MG63 (cell line): ENCODE results near the gene GRAP. TPM values are rescaled to one million over a fixed set of nuclear protein-coding genes. Genes with fewer than 3 reads are reported as not detected.

Source experiments
- DNase-seq: peaks from one replicate; pipeline ENCODE4 v3.0.0-alpha.2; 2020
- H3K27me3 ChIP-seq: fragments of 250-450 bp; sonication (Bioruptor Pico); 2 replicates; pipeline ENCODE4 v1.5.1; 2020; ENCODE audit warnings: mild to moderate bottlenecking, moderate library complexity
- H3K36me3 ChIP-seq: fragments of 250-450 bp; sonication (Bioruptor Pico); 2 replicates; pipeline ENCODE4 v1.5.1; 2020; ENCODE audit warnings: mild to moderate bottlenecking, moderate library complexity
- H3K4me3 ChIP-seq: fragments of 250-450 bp; sonication (Bioruptor Pico); 2 replicates; pipeline ENCODE4 v1.5.1; 2020; ENCODE audit warnings: mild to moderate bottlenecking, moderate library complexity
- H3K9me3 ChIP-seq: fragments of 250-450 bp; sonication (Bioruptor Pico); 2 replicates; pipeline ENCODE4 v1.5.1; 2020; ENCODE audit warnings: mild to moderate bottlenecking, moderate library complexity
- total RNA-seq: library from RNA; depleted of rRNA; stranded (reverse); fragments of >200 nt; shearing (Covaris generic); gene quantifications from 2 replicates; pipeline ENCODE4 v1.2.3, GENCODE V29; 2014; ENCODE audit warnings: low replicate concordance

GRAP gene
- total RNA-seq, 1 experiment from 2014 or later, result not detected

GRCh38 chr17:18999911-19000310, 46.8 kb downstream of the GRAP start:
- no peak for DNase-seq
- Histone ChIP-seq H3K9me3 (peaks cover 2% of the 10 kb centered on the region; the same call in 1 of the 2 replicates), H3K4me3 (no peak overlapping the region), H3K27me3 (no peaks in the 10 kb centered on the region), H3K36me3 (no peaks in the 10 kb centered on the region)

GRCh38 chr17:18999394-18999793, 47.4 kb downstream of the GRAP start:
- no peak overlapping the region for H3K4me3 ChIP-seq
- DNase-seq, result no peak
- H3K9me3 ChIP-seq, result peaks cover 2% of the 10 kb centered on the region; the same call in 1 of the 2 replicates
- H3K36me3 ChIP-seq, result no peaks in the 10 kb centered on the region
- H3K27me3 ChIP-seq, result no peaks in the 10 kb centered on the region

- H3K4me3 ChIP-seq, result no peak overlapping the region
- H3K9me3 ChIP-seq, result peaks cover 2% of the 10 kb centered on the region; the same call in 1 of the 2 replicates
- no peak for DNase-seq
- no peaks in the 10 kb centered on the region for H3K36me3 ChIP-seq
- no peaks in the 10 kb centered on the region for H3K27me3 ChIP-seq
Observed at GRCh38 chr17:18997650-18998196, 49.0 kb downstream of the GRAP start.

GRCh38 chr17:18996458-18996857, 50.3 kb downstream of the GRAP start:
- DNase-seq, result no peak
- H3K4me3 ChIP-seq, result no peak overlapping the region
- no peaks in the 10 kb centered on the region for H3K27me3 ChIP-seq
- H3K9me3 ChIP-seq, result peaks cover 2% of the 10 kb centered on the region; the same call in 1 of the 2 replicates
- H3K36me3 ChIP-seq, result no peaks in the 10 kb centered on the region

GRCh38 chr17:18995220-18995619, 51.5 kb downstream of the GRAP start:
- no peak overlapping the region for H3K4me3 ChIP-seq
- no peaks in the 10 kb centered on the region for H3K27me3 ChIP-seq
- no peak for DNase-seq

GRCh38 chr17:18994631-18995030, 52.1 kb downstream of the GRAP start:
- Histone ChIP-seq H3K27me3 (no peaks in the 10 kb centered on the region), H3K36me3 (no peaks in the 10 kb centered on the region), H3K4me3 (no peak overlapping the region), H3K9me3 (peaks cover 2% of the 10 kb centered on the region; the same call in 1 of the 2 replicates)
- no peak for DNase-seq

More at GRCh38 chr17:18995220-18995619, 51.5 kb downstream of the GRAP start:
- H3K36me3 ChIP-seq, result no peaks in the 10 kb centered on the region
- H3K9me3 ChIP-seq, result peaks cover 2% of the 10 kb centered on the region; the same call in 1 of the 2 replicates

GRCh38 chr17:18993905-18994526, 52.7 kb downstream of the GRAP start:
- no peaks in the 10 kb centered on the region for H3K27me3 ChIP-seq
- peaks cover 2% of the 10 kb centered on the region; the same call in 1 of the 2 replicates for H3K9me3 ChIP-seq
- H3K4me3 ChIP-seq, result no peak overlapping the region
- no peak for DNase-seq
- no peaks in the 10 kb centered on the region for H3K36me3 ChIP-seq

- Histone ChIP-seq H3K4me3 (no peak overlapping the region), H3K27me3 (no peaks in the 10 kb centered on the region), H3K9me3 (peaks cover 2% of the 10 kb centered on the region; the same call in 1 of the 2 replicates), H3K36me3 (no peaks in the 10 kb centered on the region)
- no peak for DNase-seq
Observed at GRCh38 chr17:18992454-18993130, 54.2 kb downstream of the GRAP start.

- Histone ChIP-seq H3K4me3 (no peak overlapping the region), H3K36me3 (no peaks in the 10 kb centered on the region), H3K27me3 (no peaks in the 10 kb centered on the region), H3K9me3 (peaks cover 2% of the 10 kb centered on the region; the same call in 1 of the 2 replicates)
- DNase-seq, result no peak
Observed at GRCh38 chr17:18991531-18992315, 55.0 kb downstream of the GRAP start.

GRCh38 chr17:18990331-18990730, 56.4 kb downstream of the GRAP start:
- no peak for DNase-seq
- H3K27me3 ChIP-seq, result no peaks in the 10 kb centered on the region
- peaks cover 2% of the 10 kb centered on the region; the same call in 1 of the 2 replicates for H3K9me3 ChIP-seq
- no peaks in the 10 kb centered on the region for H3K36me3 ChIP-seq
- H3K4me3 ChIP-seq, result no peak overlapping the region

- H3K36me3 ChIP-seq, result no peaks in the 10 kb centered on the region
- DNase-seq, result no peak
- no peak overlapping the region for H3K4me3 ChIP-seq
- no peaks in the 10 kb centered on the region for H3K27me3 ChIP-seq
- H3K9me3 ChIP-seq, result no peaks in the 10 kb centered on the region
Observed at GRCh38 chr17:18988546-18989173, 58.1 kb downstream of the GRAP start.

- Histone ChIP-seq H3K9me3 (no peaks in the 10 kb centered on the region), H3K36me3 (no peaks in the 10 kb centered on the region), H3K4me3 (no peak overlapping the region), H3K27me3 (no peaks in the 10 kb centered on the region)
- DNase-seq, result no peak
Observed at GRCh38 chr17:18987862-18988545, 58.8 kb downstream of the GRAP start.

GRCh38 chr17:18987230-18987610, 59.5 kb downstream of the GRAP start:
- Histone ChIP-seq H3K36me3 (no peaks in the 10 kb centered on the region), H3K9me3 (no peaks in the 10 kb centered on the region), H3K27me3 (no peaks in the 10 kb centered on the region), H3K4me3 (no peak overlapping the region)
- no peak for DNase-seq

- no peaks in the 10 kb centered on the region for H3K36me3 ChIP-seq
- no peak overlapping the region for H3K4me3 ChIP-seq
- H3K27me3 ChIP-seq, result no peaks in the 10 kb centered on the region
- H3K9me3 ChIP-seq, result no peaks in the 10 kb centered on the region
- DNase-seq, result no peak
Observed at GRCh38 chr17:18986541-18987229, 60.1 kb downstream of the GRAP start.

GRCh38 chr17:18985475-18985874, 61.3 kb downstream of the GRAP start:
- no peak for DNase-seq
- Histone ChIP-seq H3K4me3 (no peak overlapping the region), H3K9me3 (no peaks in the 10 kb centered on the region), H3K36me3 (no peaks in the 10 kb centered on the region), H3K27me3 (no peaks in the 10 kb centered on the region)
